ENCODE data around the gene PCSK6.

Gene PCSK6

DNA sequence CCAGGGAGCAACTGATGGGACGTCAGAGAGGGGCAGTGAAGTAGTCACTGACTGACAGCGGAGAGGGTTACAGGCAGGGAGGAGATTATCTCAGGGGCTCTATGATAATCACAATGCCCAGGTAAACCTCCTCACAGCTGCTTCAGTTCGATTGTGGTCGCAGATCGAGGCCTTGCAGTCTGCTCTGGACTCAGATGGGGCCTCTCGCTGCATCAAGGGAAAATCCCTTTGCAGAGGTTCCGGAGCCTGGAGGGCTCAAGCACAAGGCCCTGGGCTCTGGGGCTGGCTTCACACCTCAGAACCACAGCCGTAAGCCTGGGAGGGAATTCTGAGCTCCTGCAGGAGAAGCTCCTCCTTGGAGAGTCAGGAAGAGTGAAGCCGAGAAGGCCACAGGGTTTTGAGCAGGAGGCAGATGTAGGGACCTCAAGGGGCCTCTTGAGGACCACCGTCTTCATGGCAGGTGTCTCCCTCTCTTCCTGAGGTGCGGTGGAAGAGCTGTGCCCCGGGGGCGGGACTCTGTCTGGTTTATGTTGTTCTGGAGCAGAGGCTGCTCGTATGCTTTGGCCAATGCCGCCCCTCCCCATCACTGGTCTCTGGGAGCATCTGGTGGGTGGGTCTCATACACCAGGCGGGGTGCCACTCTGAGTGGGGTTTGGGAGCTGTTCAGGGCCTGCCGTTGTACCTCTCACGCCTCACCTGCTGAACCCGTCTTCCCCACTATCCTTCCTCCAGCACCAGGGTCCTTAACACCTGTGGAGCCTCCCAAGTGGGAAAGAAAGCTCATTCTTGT lies 175.0 kb downstream of the PCSK6 start:
- DNase-seq = no peak

DNA sequence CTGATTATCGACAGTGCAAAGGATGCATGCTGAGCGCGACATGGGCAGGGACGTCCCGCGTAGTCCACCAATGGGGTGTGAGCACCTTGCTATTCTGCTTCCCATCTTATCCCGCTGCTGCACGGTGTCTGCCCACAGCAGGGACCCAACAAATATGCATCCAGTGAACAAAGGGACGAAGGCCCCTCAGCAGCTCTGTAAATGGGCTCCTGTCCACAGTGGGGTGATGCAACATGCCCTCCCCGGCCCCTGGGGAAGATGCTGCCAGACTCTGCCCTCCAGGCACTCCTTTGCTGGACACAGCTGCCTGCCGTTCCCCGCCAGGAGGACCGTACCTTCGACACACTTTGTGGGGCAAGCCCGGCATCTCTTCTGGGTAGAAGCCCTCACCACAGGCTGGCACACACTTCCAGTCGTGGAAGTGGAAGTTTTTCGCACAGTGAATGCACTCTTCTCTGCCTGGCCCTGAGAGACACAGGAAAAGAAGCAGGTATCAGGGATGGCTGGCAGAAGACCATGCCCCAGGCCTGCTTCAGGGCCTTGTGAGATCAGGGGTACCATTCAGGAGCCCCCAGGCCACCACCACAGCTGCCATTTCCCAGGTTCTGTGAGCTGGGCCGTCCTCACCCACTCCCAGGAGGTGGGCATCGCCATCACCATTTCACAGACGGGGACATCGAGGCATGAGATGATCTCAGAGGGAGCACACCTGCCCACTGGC lies 176.3 kb downstream of the PCSK6 start:
- no peak for DNase-seq

DNA sequence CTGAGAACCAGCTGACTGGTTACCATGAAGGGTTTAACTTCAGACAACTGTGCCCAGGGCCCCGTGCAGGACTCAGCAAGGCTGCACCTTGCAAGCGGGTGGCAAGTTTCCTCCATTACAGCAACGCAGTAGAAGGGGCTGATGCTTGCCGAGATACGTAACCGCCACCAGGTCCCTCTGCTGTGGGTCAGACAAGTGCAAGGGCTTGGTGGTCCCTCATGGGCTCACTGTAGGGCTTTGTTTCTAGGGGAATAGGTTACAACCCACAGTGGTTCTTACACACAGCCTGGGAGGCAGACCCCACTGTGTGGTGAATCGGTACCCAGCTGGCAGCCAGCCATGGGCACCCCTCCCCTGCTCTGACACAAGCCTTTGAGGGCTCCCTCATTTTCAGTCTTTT lies 179.0 kb downstream of the PCSK6 start:
- DNase-seq = no peak

DNA sequence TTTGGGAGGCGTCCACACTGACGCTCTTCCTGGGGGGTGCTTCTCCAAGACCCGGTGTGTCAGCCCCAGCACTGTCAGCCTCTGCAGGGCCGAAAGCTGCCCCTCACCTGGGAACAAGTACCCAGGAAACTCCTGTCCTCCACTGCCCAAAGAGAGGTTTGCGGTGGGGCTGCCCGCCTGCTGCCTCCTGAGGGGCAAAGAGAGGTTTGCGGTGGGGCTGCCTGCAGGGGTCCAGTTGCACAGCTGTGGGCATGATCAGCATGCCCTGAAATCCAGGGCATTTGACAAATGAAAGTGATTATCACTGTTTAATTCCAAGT lies 179.4 kb downstream of the PCSK6 start:
- DNase-seq = no peak

DNA sequence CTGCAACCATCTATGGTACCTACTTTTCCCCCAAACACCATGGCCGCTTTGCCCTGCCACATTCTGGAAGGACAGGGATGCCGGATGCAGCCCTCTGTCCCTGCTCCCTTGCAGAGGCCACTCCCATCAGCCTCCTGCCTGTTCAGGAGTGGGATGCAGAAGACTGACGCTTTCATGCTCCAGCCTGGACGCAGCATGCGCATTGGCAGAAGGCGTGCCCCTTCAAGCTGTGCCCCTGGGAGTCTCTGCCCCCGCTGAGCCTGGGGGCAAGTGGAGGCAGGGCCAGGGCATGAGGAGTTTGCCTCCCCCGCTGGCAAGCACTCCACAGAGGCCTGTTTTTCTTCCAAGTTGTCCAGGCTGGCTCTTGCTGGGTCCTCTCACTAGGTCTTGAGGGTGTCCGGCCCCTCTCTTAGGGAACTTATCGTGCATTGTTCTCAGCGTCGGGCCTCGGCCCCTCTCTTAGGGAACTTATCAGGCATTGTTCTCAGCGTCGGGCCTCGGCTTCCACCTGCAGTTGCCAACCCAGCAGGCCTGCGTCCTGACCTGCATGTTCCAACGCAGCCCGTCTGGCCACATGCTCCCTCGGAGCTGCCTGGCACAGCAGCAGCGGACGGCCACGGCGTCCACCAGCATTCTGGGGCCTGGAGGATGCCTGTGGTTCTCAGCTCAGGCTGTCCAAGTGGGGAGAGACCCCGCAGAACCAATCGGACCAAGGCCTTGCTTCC lies 179.9 kb downstream of the PCSK6 start:
- no peak for DNase-seq

DNA sequence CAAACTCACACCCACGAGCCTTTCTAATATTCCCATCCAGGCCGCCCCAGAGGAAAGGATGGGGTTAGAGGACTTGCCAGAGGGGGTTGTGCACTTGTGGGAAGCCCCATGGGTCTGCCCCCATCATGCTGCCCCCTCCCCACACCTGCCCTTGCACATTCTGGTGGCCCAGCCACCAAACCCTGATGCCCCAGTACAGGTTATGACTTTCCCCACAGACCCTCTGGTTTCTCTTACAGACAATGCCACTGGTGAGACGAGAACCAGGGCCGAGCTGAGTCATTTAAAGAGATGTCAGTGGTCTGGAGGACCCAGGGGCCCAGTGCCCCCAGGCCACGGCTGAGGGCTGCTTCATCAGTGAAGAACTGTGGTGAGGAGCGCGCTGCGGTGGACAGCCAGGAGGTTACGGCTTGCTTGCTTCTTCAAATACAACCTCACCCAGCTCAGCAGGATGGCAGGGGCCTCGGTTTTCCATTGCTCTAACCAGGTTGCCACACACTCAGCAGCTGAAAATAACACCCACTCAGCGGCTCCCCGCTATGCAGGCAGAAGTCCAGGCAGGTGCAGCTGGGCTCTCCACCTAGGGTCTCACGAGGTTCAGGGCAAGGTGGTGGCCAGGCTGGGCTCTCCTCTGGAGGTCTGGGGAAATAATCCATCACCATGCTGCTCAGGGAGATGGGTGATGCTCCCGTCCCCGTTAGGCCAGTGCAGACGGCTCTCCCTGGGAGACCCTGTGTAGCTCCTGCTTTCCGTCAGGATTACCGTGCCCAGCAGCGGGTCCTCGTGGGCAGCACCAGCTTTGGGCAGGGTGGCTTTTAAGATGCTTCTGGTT lies 180.7 kb downstream of the PCSK6 start:
- DNase-seq = no peak

DNA sequence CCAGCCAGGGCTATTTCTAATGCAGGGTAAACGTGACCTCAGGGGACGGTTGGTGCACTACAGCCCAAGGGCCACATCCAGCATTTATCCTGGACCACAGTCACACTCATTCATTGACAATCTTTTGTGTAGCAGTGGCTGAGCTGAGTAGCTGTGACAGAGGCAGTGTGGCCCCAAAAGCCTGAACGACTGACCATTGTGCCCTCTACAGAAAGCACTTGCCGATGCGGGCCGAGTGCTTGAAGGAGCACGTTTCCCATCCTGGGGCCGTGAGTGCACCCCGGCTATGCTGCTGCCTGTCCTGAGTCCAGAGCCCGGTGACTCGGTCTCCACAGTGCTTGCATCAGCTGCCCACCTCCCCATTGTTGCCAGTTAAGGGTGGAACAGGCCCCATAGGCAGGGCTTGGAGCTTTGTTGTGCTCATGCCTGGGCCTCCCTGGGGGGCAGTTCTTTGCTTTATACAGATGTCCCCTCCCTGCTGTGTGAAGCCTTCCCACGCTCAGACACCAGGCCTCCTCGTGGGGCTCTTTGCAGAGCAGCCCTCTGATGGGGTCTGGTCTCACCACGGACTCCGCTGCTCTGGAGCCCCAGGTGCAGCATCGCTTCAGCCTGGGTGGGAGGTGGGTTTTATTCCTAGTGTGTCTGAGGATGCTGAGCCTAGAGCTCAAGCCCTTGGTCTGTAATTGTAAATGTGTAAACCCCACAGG lies 181.5 kb downstream of the PCSK6 start:
- no peak for DNase-seq

DNA sequence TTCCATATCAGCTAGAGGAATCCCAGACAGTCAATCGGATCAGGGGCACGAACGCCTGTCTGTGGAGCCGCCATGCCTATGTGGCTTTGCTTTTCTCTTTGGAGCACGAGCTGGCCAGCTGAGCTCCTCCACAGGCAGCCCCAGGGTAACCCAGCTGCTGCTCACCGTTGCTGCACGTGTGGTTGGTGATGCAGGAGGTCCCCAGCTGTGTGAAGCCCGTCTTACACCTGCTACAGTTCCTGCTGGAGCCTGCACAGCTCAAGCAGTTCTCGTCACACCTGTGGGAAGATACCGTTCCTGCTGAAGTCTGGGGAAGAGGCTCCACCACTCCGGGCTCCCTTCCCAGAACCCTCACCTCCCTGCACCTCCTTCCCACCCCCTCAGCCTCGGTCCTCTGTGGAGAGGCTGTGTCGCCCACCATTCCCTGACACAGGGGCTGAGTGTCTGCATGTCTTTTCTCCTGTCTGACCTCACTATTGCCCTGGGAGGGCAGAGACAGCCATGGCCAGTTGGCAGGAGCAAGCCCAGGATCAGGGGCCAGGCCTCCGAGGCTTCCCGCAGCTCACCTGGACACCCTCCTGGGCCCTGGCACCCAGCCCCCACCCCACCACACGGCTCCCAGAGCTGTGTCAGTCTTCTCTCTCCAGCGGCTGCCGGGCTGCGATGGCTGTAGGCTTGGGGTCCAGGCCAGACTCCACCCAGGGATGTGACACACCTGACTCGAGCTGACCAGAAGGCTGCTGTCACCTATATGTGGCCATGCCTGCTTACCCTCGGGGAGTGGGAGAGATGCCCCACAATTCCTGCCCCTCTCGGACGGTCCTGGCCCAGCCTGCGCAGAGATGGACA lies 182.2 kb downstream of the PCSK6 start:
- DNase-seq = no peak

DNA sequence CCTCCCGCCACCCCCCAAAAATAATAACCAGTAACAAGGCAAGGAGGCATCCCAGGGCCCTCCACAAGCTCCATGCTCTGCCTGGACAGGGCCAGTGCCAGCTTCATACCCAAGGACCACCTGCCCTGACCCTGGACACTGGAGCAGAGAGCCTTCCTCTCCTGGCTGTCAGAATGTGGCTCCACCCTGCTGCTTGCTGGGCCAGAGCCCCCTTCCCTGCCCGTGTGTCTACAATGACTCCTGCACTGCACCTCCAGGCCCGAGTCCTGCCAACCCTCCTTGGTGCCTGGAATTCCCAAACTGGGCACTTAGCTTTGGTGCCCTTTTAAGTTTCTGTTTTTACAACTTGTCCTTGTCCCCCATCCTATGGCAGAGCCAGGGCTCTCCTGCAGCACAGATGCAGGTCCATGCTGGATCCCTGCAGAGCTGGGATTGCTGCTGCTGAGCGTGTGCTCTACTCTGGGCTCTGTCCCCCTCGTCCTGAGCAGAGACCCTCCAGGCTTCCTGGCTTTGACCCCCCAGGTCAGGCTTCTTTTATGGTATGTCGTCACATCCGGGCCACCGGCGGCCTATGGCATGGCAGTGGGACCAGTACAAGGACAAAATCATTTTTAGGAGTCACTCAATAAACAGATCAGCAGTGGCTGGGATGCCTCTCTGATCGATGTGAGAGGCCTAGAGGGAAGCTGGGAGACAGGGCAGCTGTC lies 183.0 kb downstream of the PCSK6 start:
- no peak for DNase-seq

DNA sequence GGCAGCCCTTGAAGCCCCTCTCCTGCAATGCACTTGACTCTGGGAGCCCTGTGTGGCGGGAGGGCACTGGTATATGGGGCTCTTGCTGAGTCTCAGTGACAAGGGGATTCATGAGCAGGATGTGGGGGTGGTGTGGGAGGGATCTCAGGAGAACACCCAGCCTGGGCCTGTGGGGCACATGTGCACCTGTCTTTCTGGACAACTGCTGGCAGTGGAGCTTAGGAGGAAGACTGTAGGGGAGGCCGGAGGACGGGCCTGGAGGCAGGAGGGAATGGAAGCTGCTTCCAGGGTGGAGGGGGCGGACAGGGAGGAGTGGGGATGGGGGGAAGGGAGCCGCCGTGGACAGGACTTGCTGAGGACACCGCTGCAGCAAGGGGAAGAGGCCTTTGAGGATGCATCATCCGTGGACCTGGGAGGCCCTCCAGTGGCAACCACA lies 183.7 kb downstream of the PCSK6 start:
- no peak for DNase-seq

DNA sequence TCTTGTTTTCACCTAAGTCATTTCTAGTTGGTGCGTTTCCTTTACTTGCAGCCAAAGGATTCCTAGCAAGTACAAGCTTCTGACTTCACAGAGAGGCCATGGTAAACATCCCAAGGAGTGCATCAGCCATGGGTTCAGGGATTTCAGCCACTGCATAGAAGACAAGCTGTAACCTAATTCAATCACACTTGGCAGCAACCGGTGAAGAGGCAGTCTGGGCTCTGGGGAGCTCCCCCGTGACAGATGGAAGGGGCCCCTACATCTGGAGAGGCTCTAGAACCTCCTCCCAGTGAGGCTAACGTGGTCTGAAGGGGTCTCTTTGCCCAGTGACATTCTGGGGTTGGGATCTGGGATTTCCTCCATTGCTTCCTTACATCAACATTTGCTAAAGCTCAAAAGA lies 186.1 kb downstream of the PCSK6 start:
- DNase-seq = no peak

DNA sequence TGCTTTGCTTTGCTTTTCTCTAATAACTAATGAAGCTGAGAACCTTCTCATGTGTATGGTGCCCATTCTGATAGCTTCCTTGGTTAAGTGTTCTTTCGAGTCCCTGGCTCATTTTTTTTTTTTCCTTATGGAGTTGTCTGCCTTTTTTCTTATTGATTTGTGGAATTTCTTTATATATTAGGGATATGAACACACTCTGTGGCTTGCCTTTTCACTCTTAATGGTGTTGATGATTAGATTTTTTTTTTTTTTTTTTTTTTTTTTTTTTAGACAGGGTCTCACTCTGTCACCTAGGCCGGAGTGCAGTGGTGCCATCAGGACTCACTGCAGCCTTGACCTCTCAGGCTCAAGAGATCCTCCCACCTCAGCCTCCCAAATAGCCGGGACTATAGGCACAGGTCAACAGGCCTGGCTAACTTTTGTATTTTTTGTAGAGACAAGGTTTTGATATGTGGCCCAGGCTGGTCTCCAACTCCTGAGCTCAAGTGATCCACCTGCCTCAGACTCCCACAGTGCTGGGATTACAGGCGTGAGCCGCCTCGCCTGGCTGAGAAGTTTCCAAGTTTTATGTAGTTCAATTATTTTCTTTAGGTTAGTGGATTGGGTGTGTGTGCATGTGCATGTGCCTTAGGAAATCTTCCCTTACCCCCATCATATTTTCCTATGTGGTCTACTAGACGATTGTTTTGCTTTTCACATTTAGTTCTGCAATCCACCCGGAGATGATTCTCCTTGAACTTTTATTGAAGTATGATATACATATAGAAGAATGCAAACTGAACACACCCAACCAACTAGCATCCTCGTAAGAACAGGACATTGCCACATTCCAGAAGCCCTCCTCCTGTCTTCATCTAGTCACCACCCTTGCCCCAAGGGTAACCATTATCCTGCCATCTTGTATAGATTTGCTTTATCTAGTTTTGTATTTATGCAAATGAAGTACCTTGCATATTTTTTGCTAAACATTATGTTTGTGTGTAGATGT lies 192.8 kb downstream of the PCSK6 start:
- DNase-seq = no peak

DNA sequence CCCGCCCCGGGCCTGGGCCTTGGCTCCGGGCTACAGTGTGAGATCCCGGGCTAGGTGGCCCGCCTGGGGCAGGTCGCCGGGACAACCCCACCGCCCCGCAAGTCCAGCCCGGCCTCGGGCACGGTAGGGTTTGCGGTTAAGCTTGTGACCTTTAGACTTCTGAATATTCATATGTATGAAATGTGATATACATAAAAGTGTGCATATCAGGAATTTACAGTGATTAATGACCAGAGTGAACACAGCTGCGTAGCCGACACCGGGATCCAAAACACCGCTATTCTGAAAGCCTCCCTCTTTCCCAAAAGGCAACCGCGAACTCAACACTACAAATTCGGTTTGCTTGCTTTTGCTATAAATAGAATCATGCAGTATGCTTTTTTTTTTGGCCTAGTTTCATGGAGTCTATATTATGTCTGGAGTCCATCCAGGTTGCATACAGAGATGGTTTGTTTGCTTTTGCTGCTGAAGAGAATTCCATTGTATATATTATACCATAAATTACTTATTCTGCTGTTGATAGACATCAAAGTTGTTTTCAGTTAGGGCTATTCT lies 193.8 kb downstream of the PCSK6 start:
- peak in 1 of 56 donors; percentile 38 for DNase-seq

DNA sequence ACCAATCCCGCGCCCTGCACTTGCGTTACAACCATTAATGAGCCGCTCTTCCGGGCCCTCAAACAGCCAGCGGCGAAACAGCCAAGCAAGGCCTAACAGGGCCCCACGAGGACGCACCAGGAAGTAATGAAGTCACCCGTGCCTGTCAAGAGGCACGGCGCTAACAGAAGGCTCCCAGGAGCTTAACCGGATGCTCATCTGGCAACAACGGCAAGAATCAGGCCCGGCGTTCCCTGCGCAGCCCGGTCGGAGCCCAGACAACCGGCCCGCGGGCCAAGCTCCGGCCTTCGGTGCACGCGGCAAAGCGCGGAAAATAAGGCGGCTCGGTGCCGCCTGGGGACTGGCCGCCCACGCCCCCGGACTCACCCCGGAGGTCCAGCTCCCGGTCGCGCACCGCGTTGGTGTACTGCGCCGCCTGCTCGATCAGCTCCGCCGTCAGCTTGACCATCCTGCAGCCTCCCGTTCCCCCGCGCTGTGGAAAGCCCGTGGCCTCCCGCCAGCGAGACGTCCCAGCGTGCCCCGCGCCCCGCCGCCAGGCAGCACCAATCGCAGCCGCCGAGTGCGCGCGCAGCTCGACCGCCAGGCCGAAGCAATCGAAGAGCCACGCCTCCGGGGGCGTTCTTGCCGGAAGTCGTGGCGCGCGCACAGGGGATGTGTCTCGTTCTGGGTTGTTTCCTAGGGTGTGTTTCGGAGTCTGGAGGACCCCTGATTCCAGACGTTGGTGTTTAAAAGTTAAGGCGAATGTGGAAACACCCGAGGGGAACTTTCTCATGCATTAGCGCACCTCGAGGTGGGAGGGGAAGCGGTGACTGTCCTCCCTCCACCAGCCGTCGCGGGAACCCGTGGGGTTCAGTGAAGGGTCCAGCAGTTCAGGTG lies 194.5 kb downstream of the PCSK6 start, which contains the start of gene SNRPA1:
Gene SNRPA1, minus strand, starts transcription at position 518 of the 876 bp plus-strand sequence. Its CDS starts 70 bp downstream, at position 448.
- peak; percentile 56 to 98 (median 91) for DNase-seq

DNA sequence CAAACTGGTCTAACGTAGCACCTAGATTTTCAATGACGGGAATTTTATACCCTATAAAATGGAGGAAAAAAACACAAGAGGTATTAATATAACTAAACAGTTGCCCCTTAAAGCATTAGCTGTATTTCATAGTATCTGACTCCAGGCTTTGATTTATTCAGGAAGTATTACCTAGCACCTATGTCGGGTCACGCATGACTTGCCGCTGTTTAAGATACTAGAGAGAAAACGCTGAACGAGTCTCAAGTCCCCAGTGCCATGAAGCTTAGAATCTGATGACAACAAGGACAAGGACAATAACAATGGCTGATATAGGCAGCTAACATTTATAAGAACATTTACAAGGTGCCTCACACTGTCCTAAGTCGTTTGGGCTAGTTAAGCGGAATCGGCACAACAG lies 196.4 kb downstream of the PCSK6 start:
- DNase-seq = no peak

DNA sequence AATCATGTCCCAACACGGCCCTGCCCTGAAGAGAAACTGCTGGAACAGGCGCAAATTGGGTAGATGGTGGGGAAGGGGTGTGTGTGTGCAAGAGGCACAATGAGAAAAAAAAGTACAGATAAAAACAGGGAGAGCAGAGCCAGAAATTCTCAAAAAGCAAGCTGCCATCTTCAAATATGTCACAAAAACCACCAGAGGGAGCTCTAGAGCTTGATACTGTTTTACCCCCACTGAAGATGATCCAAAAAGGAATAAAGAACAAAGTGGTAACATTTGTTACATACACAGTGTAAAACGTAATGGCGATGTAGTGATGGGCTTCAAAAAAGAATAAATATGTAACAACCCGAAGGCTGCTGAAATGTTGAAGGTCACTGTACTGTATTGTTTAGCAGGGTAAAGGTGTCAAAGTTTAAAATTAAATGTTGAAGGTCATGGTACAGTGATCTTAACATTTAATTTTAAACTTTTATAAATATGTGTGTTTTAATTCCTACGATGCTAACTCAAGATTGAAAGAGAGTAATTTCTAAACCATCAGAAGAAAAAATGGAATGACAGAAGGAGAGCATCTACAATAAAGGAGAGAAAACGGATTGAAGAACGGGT lies 200.5 kb downstream of the PCSK6 start:
- peak in 2 of 56 donors; percentile 13 to 24 for DNase-seq

All from amygdala (tissue), 56 donors.